ENCODE results near the gene PRKCA.

The PRKCA gene

DNA sequence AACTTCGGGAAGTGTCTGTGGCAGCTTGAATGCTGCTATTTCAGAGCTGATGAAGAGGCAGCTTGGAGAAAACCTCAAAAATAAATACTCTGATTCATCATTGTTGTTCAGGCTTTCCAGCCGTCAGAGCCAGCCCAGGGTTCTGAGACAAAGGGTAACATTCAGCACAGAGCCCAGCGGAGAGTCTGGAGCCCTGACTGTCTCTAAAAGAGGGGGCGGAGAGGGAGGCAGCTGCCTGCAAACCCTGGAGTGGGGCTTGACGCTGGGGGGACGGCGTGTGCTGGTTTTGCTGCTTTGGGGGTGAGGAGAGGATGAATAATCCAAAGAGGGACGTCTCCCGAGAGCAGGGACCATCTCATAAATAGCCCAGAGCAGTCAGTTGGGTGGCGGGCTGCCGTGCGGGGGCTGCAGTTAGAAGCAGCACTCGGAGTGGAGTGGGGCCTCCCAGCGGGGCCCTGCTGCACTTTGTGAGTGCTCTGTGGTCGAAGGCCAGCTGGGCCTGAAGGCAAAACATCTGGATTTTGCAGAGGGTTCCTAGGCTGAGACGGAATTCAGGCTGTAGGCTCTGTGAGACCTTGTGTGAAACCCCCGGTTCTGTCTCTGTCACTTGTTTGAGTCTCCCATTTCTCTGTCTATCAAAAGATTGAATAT is 237.8 kb downstream of the PRKCA start:
- TF ChIP-seq POLR2A (IDR thresholded peaks at IDR 0.05; ENCODE audit: low read depth, low read length) (no peak), POLR2AphosphoS5 (IDR thresholded peaks at IDR 0.05; ENCODE audit: low read depth, low read length) (no peak), TAF1 (IDR thresholded peaks at IDR 0.05; ENCODE audit: borderline replicate concordance, low read depth, low read length) (no peak)
- no peak for DNase-seq (ENCODE audit: insufficient read length)
- no peak for FAIRE-seq

DNA sequence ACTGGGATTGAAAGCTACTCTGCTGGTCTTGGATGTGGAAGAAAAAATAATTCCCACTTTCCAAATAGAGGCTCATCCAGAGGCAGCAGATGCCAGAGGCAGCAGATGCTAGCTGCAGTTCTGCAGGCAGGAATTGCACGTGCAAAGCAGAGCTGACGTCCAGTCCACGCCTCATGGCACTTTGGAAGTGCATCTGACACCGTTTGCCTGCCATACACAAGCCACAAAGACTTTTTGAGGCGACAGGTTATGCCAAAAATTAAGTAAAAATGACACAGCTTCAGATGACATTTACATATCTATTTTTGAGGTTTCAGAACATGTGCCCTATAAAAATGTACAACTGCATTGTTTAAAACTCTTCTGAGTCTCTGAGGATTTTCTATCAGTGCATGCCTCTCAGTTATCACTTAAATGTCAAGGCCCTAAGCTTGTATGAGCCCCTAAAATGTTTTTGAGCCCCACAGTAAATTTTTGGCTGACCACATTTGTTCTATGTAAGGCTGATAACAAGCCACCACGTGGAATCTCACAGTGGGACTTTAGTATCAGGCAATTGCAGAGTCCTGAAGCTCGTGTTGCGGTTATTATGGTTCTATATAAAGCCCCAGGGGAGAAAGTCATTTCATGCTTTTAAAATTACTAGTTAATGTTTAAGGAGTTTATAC is 239.2 kb downstream of the PRKCA start:
- TF ChIP-seq POLR2A (IDR thresholded peaks at IDR 0.05; ENCODE audit: low read depth, low read length) (no peak), POLR2AphosphoS5 (IDR thresholded peaks at IDR 0.05; ENCODE audit: low read depth, low read length) (no peak), TAF1 (IDR thresholded peaks at IDR 0.05; ENCODE audit: borderline replicate concordance, low read depth, low read length) (no peak)
- no peak for FAIRE-seq
- no peak for DNase-seq (ENCODE audit: insufficient read length)

DNA sequence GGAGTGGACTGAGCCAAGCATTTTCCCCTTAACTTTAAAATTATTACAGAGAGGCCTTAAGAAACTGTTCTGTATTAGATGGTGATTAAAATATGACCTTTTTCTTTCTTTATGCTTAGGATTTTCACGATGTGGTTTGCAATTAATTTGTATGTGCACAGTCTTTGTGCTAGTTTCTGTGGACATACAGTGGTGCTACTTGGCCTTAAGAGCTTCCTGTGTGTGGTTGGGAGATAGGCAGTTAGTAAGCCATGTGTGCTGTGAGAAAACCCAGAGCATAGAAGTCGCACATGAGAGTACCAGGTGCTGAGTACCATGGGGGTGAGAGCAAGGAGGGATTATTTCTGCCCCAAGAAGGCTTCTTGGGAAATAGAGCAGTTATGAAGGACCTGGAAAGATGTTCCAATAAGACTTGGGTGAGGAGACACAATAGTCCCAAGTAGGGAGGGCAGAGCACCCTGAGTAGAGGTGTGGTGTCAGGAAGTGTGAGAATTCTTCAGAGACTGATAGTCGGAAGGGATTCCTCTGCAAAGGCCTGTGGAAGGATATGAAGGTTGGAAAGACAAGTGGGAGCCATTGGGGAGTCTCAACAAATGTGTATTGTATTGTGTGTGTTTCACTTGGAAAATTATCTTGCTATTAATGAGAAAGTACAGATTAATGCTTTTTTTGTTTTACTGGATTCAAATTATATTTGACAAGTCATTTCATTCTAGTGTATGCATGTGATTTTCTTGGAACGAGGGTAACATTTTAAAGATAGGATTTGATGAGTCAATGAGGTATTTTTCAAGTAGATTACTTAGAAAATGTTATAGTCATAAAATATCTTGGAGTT is 239.9 kb downstream of the PRKCA start:
- FAIRE-seq = no peak
- TF ChIP-seq POLR2A (IDR thresholded peaks at IDR 0.05; ENCODE audit: low read depth, low read length) (no peak), TAF1 (IDR thresholded peaks at IDR 0.05; ENCODE audit: borderline replicate concordance, low read depth, low read length) (no peak), POLR2AphosphoS5 (IDR thresholded peaks at IDR 0.05; ENCODE audit: low read depth, low read length) (no peak)
- DNase-seq (ENCODE audit: insufficient read length) = peak; percentile 21

DNA sequence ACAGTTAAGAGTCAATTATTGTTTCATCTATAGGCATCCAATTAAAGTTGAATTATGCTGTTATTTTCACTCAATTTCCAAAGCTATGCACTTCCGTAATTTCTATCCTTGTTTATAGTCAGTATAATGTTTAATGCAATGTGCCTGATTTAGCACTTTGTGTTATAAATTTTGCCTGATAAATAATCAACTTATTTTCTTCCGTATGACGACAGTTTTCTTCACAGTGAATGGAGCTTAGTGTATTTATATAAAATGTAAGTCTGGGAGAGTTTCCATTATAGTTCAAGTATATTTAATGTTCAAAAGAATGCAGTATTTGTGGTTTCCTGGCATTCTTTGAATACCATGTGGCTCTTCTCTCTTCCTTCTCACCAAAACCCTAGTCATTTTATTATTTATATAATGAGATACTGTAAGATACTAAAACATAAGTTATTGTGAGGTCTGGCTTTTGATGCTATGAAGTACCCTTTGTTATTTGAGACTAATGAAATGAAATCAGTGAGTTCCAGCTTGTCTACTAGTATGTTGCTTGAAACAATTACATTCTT is 240.6 kb downstream of the PRKCA start:
- DNase-seq (ENCODE audit: insufficient read length) = no peak
- FAIRE-seq = no peak
- no peak for TF ChIP-seq POLR2AphosphoS5 (IDR thresholded peaks at IDR 0.05; ENCODE audit: low read depth, low read length)

DNA sequence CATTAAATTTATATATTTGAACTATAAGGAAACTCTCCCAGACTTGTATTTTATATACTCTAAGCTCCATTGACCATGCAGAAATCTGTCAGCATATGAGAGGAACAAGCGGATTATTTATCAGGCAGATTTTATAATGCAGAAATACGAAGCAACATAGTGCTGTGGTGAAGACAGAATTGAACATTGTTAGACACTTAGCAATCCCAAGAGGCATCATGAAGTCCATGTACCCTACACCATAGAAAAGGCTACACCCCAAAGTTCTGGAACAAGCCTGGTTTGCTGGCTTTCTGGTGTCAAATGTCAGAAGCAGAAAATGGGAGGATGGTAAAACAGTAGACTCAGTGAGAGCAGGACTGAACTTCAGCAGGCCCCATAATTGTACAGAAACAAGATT is 241.1 kb downstream of the PRKCA start:
- DNase-seq (ENCODE audit: insufficient read length) (no peak), FAIRE-seq (no peak)
- TF ChIP-seq TAF1 (IDR thresholded peaks at IDR 0.05; ENCODE audit: borderline replicate concordance, low read depth, low read length) (no peak), POLR2A (IDR thresholded peaks at IDR 0.05; ENCODE audit: low read depth, low read length) (no peak), POLR2AphosphoS5 (IDR thresholded peaks at IDR 0.05; ENCODE audit: low read depth, low read length) (no peak)

DNA sequence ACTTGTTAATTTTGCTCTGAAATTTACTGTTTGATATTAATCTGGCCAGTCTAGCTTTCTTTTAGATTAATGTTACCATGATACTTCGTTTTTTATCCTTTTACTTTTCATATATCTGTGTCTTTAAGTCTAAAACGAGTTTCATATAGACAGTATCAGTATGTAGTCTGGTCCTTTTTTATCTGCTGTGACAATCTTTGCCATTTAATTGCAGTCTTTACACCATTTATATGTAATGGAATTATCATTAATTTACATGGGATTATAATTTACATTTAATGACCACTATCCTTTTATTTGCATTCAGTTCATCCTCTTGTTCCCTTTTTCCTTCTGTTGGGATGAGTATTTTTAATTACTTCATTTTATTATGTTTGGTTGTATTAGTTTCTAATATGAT is 243.5 kb downstream of the PRKCA start:
- TF ChIP-seq TAF1 (IDR thresholded peaks at IDR 0.05; ENCODE audit: borderline replicate concordance, low read depth, low read length) = no peak
- DNase-seq (ENCODE audit: insufficient read length) (no peak), FAIRE-seq (no peak)

DNA sequence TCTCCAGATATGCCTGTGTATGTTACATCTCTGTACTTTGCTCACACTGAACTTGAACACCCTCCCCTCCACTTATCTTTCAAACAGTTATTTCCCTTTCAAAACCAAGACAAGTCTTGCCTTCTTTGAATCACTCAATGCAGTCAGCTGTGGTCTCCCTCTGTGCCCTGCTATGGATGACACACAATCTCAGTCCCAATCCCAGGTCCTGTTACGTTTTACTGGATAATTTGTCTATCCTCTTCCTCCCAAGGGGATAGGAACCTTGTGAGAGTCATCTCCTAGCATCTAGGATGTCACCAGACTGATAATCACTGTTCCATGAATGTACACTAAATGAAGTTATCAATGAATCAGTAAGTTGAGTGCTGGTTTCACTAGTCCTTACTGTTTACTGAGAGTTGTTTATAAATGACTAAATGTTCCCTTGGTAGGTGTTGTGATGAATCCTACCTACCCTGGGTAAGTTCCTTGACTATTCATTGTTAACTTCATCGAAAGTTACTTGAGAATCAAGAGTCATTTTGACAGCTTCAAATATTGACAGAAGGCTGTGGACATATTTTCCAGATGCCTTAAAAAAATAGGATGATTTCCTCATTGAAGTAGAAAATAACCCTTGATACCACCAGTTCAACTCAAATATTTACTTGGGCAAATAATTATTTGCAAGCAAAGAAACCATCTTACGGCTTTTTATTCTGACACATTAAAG is 244.9 kb downstream of the PRKCA start:
- no peak for FAIRE-seq
- TF ChIP-seq POLR2A (IDR thresholded peaks at IDR 0.05; ENCODE audit: low read depth, low read length) = no peak
- no peak for TF ChIP-seq POLR2AphosphoS5 (IDR thresholded peaks at IDR 0.05; ENCODE audit: low read depth, low read length)
- TF ChIP-seq TAF1 (IDR thresholded peaks at IDR 0.05; ENCODE audit: borderline replicate concordance, low read depth, low read length) = no peak
- DNase-seq (ENCODE audit: insufficient read length) = no peak

DNA sequence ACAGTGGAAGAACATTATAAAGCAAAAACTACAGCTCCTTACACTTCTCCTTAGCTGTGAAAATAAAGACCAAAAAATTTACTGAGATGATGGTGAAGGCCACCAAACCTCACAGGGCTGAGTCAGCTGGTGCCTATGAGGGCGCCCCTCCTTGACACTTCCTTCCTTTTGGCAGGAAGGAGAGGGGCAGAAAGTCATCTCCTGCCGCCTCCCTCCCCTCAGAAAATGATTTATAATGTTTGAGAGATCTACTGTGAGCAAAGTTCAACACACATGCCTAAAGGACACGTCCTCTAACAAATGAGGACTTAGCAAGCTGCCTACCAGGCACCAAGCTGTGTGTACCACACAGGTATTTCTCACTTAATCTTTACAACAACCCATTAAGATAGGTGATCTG is 245.7 kb downstream of the PRKCA start:
- FAIRE-seq = no peak
- no peak for DNase-seq (ENCODE audit: insufficient read length)

DNA sequence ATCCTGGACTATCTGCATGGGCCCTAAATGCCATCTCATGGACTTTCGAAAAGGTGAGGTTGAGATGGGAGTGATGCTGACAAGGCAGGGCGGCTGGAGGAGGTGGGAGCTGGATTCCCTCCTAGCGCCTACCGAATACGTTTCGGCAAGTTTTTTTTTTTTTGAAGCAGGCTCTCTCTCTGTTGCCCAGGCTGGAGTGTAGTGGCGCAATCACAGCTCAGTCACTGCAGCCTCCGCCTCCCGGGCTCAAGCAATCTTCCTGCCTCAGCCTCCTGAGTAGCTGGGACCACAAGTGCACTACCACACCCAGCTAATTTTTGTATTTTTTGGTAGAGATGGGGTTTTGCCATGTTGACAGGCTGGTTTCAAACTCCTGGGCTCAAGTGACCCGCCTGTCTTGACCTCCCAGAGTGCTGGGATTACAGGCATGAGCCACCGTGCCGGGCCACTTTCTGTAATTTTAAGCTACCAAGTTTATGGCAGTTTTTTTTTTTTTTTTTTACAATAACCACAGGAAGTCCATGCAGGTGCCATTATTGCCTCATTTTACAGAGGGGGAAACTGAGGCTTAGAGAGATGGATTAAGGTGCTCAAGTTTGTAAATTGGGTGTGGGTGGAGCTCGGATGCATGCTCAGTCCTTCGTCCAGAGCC is 246.4 kb downstream of the PRKCA start:
- DNase-seq (ENCODE audit: insufficient read length) (no peak), FAIRE-seq (no peak)
- TF ChIP-seq POLR2A (IDR thresholded peaks at IDR 0.05; ENCODE audit: low read depth, low read length) = no peak
- no peak for TF ChIP-seq TAF1 (IDR thresholded peaks at IDR 0.05; ENCODE audit: borderline replicate concordance, low read depth, low read length)
- TF ChIP-seq POLR2AphosphoS5 (IDR thresholded peaks at IDR 0.05; ENCODE audit: low read depth, low read length) = no peak

More for the DNA sequence above, 245.7 kb downstream of the PRKCA start:
- TF ChIP-seq POLR2AphosphoS5 (IDR thresholded peaks at IDR 0.05; ENCODE audit: low read depth, low read length) (no peak), TAF1 (IDR thresholded peaks at IDR 0.05; ENCODE audit: borderline replicate concordance, low read depth, low read length) (no peak), POLR2A (IDR thresholded peaks at IDR 0.05; ENCODE audit: low read depth, low read length) (no peak)

DNA sequence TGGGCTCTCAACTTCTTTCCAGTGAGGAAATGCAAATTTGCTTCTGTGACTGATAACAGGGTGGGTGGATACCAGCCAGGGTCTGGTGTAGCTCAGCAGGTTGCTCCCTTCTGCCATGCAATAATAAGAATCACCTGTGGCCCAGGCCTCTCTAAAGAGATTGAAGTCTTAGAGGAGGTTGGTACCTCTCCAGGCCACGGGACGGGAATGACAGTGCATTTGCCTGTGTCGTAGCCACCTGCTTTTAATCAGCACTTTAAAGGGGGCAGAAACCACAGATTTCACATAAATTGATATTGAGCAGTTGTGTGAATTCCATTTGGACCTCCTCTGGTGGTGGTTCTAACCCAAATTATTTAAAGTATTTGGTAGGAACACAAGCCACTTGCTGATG is 246.9 kb downstream of the PRKCA start:
- no peak for TF ChIP-seq POLR2AphosphoS5 (IDR thresholded peaks at IDR 0.05; ENCODE audit: low read depth, low read length)
- no peak for TF ChIP-seq POLR2A (IDR thresholded peaks at IDR 0.05; ENCODE audit: low read depth, low read length)
- TF ChIP-seq TAF1 (IDR thresholded peaks at IDR 0.05; ENCODE audit: borderline replicate concordance, low read depth, low read length) = no peak
- FAIRE-seq (no peak), DNase-seq (ENCODE audit: insufficient read length) (no peak)

DNA sequence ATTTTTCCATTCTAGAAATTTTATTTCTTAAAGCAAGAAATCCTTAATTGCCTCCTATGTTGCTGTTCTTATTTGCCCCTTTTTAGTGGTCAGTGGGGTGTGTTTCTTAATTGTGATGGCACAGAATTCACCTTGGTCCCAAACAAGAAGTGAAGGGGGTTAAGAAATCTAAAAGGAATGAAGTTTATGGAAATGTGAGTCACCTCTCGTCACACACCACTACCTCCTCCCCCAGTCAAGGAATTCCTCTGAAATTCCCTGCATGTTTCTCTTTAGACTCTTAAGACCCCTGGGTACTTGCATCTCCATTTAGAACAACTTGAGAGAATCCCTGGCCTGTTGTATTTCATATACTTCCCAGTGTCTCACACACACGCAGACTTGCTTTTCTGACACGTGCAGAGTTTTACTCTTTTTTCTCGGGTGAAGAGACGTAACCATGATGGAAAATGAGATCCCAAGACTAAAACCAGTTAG is 247.4 kb downstream of the PRKCA start:
- FAIRE-seq (no peak), DNase-seq (ENCODE audit: insufficient read length) (no peak)
- TF ChIP-seq POLR2A (IDR thresholded peaks at IDR 0.05; ENCODE audit: low read depth, low read length) = no peak
- no peak for TF ChIP-seq TAF1 (IDR thresholded peaks at IDR 0.05; ENCODE audit: borderline replicate concordance, low read depth, low read length)
- no peak for TF ChIP-seq POLR2AphosphoS5 (IDR thresholded peaks at IDR 0.05; ENCODE audit: low read depth, low read length)
